Gastrocnemius medialis (tissue), 4 donors: ENCODE data around the gene PRR23C.

Source experiments
- CTCF ChIP-seq, 5 experiments: fragments of 450-650 bp in 3 of 5; fragments of 200-600 bp in 2 of 5; sonication (generic) in 2 of 5; IDR thresholded peaks in 4 of 5; conservative IDR thresholded peaks in 1 of 5; 1 replicate in 4 of 5; 2 replicates in 1 of 5; pipeline ENCODE4 v1.5.1; 2016 to 2019; ENCODE audit warnings: antibody characterized with exemption in 5 of 5, mild to moderate bottlenecking in 3 of 5, moderate library complexity in 3 of 5
- POLR2A ChIP-seq, 2 donors: fragments of 450-650 bp; IDR thresholded peaks; one replicate each; pipeline ENCODE4 v1.6.1; 2017; ENCODE audit warnings: antibody characterized with exemption in 2 of 2, mild to moderate bottlenecking in 2 of 2, moderate library complexity in 2 of 2

- no peak for TF ChIP-seq CTCF (IDR thresholded peaks at IDR 0.05 in 4 of 5, conservative IDR thresholded peaks at IDR 0.05 in 1 of 5)
- no peak for TF ChIP-seq POLR2A (IDR thresholded peaks at IDR 0.05)
These were observed 932 bp downstream of the PRR23C start for GRCh38 chr3:139043554-139044365.
